Posterior vena cava (tissue), 2 donors: Measurements from ENCODE around the gene ARSB. TPM values are rescaled to one million over a fixed set of nuclear protein-coding genes. Genes with fewer than 3 reads are reported as not detected.

Experiments used
- DNase-seq: peaks from one replicate; pipeline ENCODE4 v3.0.0-alpha.2; 2020; ENCODE audit warnings: low spot score
- intact Hi-C, 2 donors: fragments of 100-400 bp; cut with DNase I; formaldehyde crosslinking; loops; one replicate each; pipeline versions ENCODE4 v1.14.1 to v1.14.2; 2022 to 2023
- total RNA-seq, 2 donors: library from RNA; stranded (reverse); fragmentation: NEBNext Ultra II Directional; extraction: Animal tissue kit (Norgen Biotek cat#: 25700); gene quantifications; one replicate each; pipeline ENCODE4 v1.2.1, GENCODE V29; 2021
- donor health status: DM: yes; HTN: yes; CAD: no.
- donor health status: DM: yes; HTN: yes; CAD: no.

The ARSB gene
- total RNA-seq, 2 donors from 2014 or later: 20.9 to 21.6 TPM

DNA sequence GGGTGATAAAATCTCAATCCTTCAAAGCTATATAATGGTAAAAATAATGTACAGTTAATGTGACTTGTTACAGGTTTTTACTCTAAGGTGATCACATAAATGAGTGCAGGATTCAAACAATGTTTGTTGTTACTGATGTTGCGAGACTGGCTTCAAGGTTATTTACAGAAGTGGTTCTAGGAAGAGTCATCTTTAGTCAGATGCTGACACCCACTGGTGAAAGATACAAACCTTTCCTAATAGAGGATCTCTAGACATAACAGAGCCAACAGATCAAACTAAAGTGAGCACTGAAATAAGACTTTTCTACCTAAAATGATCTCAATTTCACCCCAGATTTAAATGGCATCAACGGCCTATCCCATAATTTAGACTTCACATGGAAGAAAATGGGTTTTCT, 20.2 kb downstream of the ARSB start:
- intact Hi-C loops: loop anchor here in 1 of 2 donors (10.0 kb wide), 2 partner anchors 500 to 640 kb away; no protein-coding TSS in a partner anchor
- no peak for DNase-seq

DNA sequence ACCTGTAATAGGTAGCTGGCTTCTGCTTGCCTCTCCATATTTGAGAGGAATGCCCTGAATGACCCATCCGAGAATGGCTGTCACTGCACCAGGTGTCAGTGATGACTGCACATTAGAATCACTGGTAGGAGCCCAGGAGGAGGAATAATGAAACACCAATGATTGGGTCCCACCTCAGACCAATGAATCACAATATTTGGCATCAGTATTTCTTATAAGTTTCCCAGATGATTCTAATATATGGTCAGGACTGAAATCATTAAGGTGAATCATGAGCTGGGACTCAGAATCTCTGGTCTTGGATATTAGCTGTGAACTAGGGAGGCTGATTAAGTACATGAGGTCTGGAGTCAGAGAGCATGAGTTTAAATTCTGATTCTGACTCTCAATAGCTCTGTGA, 23.4 kb downstream of the ARSB start:
- no peak for DNase-seq
- intact Hi-C loops: loop anchor here in 1 of 2 donors (10.0 kb wide), 2 partner anchors 497 to 637 kb away; no protein-coding TSS in a partner anchor

DNA sequence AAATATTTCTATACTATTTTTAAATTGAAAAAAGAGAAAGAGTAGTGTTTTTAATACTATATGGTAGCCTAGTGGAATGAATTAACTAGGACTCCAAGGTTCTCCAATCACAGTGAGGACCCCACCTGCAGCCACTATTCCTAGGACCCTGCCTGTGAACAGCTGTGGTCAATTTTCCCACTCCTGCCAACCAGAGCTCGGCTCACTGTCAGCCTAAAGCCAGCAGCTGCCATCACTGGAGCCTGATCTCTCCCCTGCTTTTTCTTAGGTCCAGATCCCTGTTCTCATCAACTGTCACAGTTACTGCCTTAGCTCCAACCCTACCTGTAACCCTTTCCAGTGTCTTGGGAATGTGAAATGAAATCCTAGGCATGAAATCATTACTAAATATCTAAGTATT, 25.3 kb downstream of the ARSB start:
- DNase-seq: no peak
- intact Hi-C loops: loop anchor here in 1 of 2 donors (10.0 kb wide), 2 partner anchors 495 to 635 kb away; no protein-coding TSS in a partner anchor

DNA sequence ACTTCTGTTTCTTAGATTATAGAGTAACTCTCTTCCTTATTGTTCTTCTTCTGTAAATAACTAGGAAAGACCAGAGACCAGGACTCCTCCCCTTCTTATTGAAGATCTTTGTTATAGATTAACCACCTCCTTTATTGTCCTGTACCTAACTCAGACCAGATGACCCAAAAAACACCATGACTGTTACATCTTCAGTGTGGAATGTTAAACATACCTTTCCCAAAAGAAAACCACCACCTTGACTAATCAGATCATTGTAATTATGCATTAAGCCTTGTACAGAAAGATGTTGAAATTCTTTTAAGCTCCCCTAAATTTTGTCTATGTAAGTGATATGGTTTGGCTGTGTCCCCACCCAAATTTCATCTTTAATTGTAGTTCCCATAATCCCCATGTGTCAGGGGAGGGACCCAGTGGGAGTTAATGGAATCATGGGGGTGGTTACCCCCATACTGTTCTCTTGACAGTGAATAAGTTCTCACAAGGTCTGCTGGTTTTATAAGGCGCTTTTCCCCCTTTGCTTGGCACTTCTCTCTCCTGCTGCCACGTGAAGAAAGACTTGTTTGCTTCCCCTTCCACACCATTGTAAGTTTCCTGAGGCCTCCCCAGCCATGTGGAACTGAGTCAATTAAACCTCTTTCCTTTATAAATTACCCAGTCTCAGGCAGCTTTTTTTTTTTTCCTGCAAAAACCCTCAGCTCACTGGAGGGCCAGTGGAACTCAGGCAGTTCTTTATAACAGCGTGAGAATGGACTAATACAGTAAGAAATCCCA, 26.3 kb downstream of the ARSB start:
- DNase-seq: no peak
- intact Hi-C loops: no loop called here

DNA sequence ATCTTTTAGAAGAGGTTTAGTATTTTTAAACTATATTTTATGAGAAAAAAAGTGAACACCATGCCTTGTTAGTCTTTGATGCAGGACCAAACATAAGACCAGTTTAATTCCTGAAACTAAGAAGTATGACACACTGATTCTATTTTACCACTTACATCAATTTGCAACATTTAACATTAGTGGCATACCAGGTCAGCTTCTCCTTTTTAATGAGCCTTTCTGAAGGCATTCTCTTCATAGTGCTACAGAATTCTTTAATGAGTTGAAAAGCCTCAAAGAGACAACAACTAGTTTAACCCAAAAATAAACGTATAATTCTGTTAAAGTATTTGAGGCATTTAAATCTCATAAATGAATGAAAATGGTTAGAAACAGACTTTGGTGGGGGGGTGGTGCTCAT, 28.2 kb downstream of the ARSB start:
- intact Hi-C loops: no loop called here
- no peak for DNase-seq

DNA sequence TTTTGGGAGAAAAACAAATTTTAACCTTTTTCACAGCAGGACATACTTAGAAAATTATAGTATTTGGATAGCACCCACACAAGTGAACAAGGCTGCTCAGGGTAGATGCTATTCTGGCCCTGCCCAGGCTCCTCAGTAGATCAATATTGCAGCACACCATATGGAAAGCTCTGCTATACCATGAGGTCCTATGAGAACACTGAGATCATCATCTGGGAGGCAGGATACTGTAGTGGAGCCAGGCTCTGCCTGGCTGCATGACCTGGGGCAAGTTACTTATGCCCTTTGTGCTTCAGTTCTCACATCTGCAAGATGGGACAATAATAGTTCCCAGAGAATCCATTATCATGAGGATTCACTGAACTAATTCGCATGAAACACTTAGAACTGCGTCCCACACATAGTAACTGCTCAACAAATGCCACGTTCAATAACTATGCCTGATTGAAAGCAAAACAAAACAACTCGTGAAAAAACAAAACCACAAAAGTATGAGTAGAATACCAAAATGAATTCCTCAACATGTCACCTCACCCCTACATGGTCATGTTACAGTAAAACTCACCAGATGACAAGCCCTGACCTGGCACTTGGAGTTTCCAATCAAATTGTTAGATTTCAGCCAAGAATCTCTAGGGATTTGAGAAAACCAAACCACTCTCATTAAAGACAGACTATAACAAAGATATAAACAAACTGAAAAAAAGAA, 31.9 kb downstream of the ARSB start:
- DNase-seq: no peak
- intact Hi-C loops: no loop called here

DNA sequence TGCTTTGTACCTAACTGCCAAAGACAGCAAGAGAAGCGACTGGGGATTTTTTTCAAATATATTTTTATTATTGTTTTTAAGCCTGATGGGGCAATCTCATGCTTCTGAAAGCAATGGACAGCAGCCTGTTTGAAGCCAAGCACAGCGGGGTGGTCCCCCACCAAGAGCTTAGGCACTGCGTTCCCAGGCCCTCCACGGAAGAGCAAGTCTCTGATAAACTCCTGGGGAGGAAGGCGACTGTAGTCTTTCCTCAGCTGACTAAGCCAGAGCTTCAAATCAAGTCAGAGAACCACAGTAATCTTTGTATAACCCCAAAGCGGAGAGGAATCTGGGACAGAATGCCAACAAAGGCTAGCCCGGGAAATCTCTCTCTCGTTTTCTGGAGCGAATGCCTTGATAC, 54.4 kb downstream of the ARSB start:
- no peak for DNase-seq
- intact Hi-C loops: no loop called here

DNA sequence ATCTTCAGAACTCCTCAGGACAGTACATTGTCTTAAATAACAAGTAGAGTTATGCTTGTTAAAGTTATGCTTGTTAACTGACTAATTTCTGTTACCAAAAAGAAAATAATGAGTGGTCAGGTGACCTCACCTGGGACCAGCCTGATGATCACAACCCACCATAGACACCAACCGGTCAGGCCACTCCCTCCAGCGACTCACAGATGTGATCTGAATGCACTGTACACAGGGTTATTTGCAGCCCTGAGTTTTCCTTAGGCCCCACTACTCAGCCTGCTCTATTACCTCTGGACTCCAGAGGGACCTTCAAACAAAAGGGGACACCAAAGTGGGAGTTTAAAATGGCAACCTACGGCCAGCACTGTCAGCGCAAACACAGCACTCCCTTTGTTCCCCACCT, 55.3 kb downstream of the ARSB start:
- intact Hi-C loops: no loop called here
- no peak for DNase-seq

DNA sequence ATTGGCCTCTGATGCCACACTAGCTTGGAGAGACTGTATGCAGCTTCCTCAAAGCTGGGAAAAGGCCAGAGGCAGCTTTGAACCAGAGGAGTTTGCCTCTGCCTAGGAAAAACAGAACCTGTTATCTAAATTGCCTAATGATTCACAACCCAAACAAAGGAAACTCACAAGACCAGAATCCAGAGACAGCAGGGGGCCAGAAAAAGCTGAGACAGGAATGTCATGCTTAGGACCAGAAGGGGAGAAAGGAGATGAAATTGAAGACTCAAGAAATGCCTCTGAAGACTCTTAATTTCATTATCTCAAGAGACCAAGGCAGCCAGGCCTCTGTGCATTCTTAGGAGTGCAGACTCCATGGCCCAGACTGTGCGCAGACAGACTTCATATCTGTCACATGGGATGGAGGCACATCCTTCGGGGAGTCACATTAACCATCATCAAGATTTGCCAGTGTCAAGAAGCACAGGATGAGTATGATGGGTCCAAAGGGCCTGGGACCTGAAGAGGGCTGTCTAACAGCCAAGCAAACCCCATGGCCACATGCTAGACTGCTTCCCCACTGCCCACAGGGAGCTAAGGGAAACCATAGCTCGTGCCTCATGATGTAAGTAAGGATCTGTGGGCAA, 57.3 kb downstream of the ARSB start:
- DNase-seq: no peak
- intact Hi-C loops: no loop called here

DNA sequence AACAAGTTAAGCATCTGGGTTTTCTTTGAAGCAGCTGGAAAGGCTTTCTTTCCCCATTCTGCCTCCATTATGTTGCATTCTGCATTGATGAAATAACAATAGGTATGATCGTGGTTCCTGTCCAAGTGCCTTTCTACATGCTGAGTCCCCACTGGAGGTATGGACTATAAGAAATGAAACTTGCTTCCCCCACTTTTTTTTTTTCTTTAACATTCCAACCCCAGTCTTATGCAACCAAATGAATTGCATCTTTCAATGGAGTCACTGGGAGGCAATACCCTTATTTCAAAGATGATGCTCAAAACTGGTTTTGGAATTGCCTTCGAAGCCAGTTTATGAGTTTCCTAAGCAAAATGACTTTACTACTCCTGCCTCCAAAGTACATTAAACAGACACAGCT, 58.9 kb downstream of the ARSB start:
- DNase-seq: no peak
- intact Hi-C loops: no loop called here

DNA sequence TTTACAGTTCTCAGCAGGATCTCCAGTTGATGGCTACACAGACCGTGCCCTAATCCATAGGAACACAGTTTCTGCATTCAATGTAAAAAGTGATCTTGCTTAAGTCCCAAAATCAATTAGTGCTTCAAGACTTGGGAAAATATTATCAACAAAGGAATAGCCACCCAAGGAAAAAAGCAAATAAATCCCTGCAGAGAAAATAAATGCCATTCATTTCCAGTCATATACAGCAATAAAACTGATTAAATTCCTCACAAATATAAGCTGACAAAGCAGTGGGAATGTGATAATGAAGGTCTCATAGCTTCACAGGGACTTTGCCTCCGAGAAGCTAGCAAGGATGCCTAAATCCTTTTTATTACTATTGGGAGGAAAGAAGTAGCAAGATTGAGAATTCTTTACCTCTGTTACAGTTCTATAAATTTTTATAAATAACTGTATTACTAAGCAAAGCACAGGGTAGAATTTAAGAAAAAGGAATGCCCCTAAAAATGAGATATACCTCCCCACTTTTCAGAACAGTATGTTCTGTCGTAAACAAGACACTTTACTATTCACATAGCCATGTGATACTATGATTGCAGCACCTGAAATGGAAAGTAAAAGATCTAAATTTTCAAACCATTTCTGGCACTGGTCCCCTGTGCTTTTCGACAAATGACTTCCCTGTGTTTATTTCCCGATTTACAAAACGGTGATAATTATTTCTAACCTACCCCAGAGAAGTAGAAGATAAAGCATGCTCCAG, 59.8 kb downstream of the ARSB start:
- no peak for DNase-seq
- intact Hi-C loops: no loop called here

DNA sequence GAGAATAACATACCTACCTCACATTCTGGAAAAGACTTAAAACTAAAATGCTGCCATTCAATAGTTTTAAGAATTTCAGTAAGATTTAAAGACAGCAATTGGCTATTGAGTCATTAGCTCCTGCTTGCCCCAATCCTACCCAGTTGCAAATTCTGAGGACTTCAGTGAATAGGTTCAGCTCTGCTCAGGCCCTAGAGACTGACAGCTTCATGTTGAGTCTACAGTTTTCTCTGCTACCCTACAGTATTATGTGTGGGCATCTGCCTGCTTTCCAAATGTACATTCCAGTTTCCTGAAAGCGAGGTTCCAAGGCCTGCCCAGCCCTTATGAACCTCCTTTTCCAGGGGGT, 61.5 kb downstream of the ARSB start:
- intact Hi-C loops: no loop called here
- DNase-seq: no peak

DNA sequence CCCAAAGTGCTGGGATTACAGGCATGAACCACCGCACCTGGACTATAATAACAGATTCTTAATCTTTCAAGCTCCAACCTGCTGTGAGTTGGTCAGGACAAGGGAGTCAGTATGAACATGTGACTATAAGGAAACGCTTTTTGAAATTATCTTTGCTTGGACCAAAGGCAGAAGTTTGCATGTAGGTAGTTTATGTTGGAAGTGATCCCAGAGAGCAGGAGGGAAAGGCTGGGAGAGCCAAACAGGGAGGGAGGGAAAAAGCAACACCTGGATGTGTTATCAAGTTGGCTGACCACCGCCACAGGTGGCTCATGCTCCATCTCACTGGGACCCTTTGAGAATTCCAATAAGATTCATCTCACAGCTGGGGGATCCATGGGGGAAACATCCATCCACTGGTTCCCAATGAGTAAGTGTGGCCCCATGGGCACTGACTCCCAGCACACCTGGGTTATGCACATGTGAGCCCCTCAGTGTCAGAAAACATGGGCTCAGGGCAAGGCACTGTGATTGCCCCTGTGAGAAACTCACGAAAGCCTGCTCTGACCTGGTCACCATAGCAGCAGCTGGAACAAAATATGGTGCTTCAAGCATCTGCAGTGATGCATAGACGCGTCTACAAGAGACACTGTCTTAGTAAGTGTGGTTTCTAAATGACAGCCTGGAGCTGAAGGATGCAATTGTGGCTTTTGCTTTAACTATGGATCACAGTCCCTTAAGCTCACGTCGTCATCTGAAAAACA, 62.1 kb downstream of the ARSB start:
- intact Hi-C loops: no loop called here
- no peak for DNase-seq

DNA sequence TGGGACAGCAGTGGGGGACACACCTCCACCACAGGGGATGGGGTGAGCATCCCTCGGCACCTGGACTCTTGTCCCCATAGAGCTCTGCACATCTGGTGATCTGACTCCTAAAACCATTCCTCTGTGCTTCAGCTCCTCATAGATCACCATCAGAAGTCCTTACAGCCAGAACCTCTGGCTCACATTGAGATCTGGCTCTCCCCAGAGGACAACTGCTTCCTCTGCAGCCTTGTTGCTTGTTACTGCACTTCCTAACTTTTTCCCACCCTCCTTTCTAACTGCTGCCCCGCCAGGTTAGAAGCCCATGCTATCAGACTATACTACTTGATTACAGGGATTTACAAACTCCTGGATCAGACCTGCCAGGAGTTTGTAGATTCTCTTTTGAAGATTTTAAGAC, 64.5 kb downstream of the ARSB start:
- intact Hi-C loops: no loop called here

DNA sequence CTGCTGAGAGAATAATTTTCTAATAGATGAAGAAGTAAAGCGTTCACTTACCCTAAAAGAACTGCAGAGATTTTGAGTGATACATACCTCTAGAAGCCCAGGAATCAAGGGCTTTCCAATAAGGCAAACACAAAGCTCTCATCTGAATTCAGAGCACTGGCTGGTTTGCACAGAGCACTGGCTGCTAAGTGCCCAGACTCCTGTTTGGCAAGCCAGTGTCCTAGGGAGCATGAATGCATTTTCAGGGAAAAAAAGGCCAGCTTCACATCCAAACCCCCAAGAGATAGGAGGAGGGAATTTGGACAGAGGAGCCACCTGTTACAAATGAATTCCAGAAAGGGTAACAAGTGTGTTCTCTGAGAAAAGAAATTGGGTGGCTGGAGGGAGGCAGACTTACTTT, 65.3 kb downstream of the ARSB start:
- intact Hi-C loops: no loop called here
- no peak for DNase-seq

More for the DNA sequence above, 64.5 kb downstream of the ARSB start:
- no peak for DNase-seq

DNA sequence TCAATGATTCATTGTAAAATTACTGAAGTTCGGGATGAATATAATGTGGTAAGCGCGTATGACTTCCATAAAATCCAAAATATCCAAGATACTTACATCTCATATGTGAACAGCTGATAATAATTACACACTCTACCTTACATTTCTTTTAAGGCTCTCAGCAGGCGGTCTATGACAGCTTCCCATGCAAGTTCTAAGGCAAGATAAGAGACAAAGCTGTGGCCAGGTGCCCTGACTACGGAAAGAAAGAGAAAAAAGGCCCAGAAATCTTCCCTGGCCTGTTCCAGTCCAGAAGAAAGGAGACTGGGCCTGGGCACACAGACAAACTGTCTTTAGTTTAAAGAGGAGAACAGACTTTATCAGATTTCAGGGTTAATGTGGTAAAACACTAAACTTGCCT, 69.1 kb downstream of the ARSB start:
- intact Hi-C loops: no loop called here
- no peak for DNase-seq

DNA sequence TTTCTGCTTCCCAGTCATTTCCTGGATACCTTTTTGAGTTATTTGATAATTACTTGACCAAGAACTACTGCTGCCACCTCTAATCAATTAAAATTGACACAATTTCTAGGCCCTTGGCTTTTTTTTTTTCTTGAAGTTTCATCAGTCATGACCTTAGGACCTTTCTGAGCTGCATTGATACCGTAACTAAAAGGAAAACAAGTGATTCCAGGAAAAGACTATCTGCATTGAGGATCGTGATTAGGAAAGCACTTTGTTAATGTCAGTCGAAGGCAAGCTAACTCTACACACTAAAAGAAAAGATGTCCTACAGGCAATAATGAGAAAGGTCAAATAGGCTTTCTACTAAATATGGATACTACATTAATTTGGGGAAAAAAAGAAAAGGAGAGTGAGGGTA, 69.9 kb downstream of the ARSB start:
- no peak for DNase-seq
- intact Hi-C loops: no loop called here

DNA sequence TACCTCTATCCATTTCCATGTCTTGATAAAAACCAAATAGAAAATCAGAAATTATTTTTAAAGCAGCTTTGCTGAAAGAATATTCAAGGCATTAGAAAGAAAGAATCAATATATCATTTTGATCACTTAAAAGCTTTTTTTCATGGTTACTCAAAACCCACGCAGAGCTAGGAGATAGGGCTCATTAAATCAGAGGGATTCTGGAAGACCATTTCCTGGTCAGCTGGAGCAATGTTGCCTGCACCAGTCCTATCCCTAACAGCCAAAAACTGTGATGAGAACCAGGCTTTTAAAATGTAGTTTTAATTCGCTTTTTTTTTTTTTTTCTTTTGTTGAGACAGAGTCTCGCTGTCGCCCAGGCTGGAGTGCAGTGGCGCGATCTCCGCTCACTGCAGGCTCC, 72.3 kb downstream of the ARSB start:
- no peak for DNase-seq
- intact Hi-C loops: no loop called here

DNA sequence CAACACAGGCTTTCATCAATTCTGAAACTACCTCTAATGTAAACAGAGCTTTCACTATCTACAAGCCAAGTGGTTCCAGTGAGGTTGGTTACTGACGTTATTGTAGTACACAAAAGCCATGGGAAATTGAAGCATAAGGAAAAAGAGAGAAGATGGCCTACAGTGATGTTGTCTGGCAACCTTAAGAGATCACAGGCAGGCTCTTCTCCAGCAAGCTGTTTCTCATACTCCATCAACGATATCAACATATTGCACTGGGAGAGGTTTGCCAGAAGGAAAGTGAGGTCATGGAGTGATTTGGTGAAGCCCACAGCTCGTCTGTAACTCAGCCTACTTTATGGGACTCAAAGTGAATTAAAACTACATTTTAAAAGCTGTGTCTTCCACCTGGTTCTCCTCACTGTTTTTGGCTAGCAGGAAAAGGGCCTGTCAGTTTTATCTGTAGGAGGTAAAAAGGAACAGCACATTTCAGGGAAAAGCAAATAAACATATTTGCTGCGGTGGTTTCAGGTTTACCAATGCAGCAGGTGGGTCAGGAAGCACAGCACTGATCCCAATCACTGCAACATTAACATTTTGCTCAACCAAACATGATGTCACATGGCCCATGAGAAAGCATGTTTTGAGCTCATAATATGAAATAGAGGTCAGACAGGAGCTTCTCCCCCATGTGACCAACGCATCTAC, 72.9 kb downstream of the ARSB start:
- no peak for DNase-seq
- intact Hi-C loops: no loop called here
